Mesenchymal stem cell (in vitro differentiated cells and primary cell): ENCODE data around the gene NOD2.

Experiments
- DNase-seq: peaks from one replicate; pipeline ENCODE4 v3.0.0-alpha.2; 2013
- H2AFZ ChIP-seq: one replicate; pipeline ENCODE4 v1.6.1; 2013; ENCODE audit warnings: low read depth, mild to moderate bottlenecking, control low read depth, inconsistent platforms, low read length, moderate library complexity
- H2AK5ac ChIP-seq: 2 replicates; pipeline ENCODE4 v1.6.1; 2013; ENCODE audit warnings: low read length, moderate library complexity, mild to moderate bottlenecking, inconsistent platforms; ENCODE audit not compliant: severe bottlenecking
- H2BK120ac ChIP-seq: one replicate; pipeline ENCODE4 v1.6.1; 2013; ENCODE audit warnings: low read depth, mild to moderate bottlenecking, inconsistent platforms, low read length, moderate library complexity
- H2BK12ac ChIP-seq, 2 experiments: one replicate each; pipeline ENCODE4 v1.6.1; 2013; ENCODE audit warnings: inconsistent platforms in 2 of 2, low read length in 2 of 2, mild to moderate bottlenecking in 2 of 2, moderate library complexity in 2 of 2, control low read depth in 1 of 2
- H2BK15ac ChIP-seq: one replicate; pipeline ENCODE4 v1.6.1; 2013; ENCODE audit warnings: mild to moderate bottlenecking, low read depth, inconsistent platforms; ENCODE audit not compliant: poor library complexity, severe bottlenecking
- H2BK5ac ChIP-seq: 2 replicates; pipeline ENCODE4 v1.6.1; 2013; ENCODE audit warnings: low read depth, mild to moderate bottlenecking, low read length, control low read depth, inconsistent platforms; ENCODE audit not compliant: poor library complexity, severe bottlenecking
- H3K14ac ChIP-seq, 2 experiments: one replicate each; pipeline ENCODE4 v1.6.1; 2013; ENCODE audit warnings: inconsistent platforms in 2 of 2, low read length in 2 of 2, control low read depth in 1 of 2, mild to moderate bottlenecking in 1 of 2, moderate library complexity in 1 of 2
- H3K18ac ChIP-seq, 2 experiments: one replicate each; pipeline ENCODE4 v1.6.1; 2013; ENCODE audit warnings: inconsistent platforms in 2 of 2, low read length in 2 of 2, control low read depth in 1 of 2, low read depth in 1 of 2, mild to moderate bottlenecking in 1 of 2
- H3K23ac ChIP-seq, 2 experiments: one replicate each; pipeline ENCODE4 v1.6.1; 2013; ENCODE audit warnings: inconsistent platforms in 2 of 2, low read length in 2 of 2, mild to moderate bottlenecking in 2 of 2, moderate library complexity in 2 of 2, control low read depth in 1 of 2
- H3K27ac ChIP-seq: 2 replicates; pipeline ENCODE4 v1.5.1; 2013; ENCODE audit warnings: mild to moderate bottlenecking, moderate library complexity, low read length, control low read depth, inconsistent platforms; ENCODE audit not compliant: poor library complexity, severe bottlenecking
- H3K27me3 ChIP-seq, 2 experiments: 2 replicates each; pipeline versions ENCODE4 v1.6.1 to v1.7.0; 2013; ENCODE audit warnings: low read length in 2 of 2, mild to moderate bottlenecking in 2 of 2, moderate library complexity in 2 of 2, control low read depth in 1 of 2, inconsistent platforms in 1 of 2; ENCODE audit not compliant: control insufficient read depth in 1 of 2, insufficient read depth in 1 of 2
- H3K36me3 ChIP-seq, 2 experiments: 2 replicates each; pipeline versions ENCODE4 v1.6.1 to v1.7.0; 2013; ENCODE audit warnings: low read length in 2 of 2, control low read depth in 1 of 2, inconsistent platforms in 1 of 2, low read depth in 1 of 2, mild to moderate bottlenecking in 1 of 2; ENCODE audit not compliant: insufficient read depth in 2 of 2, control insufficient read depth in 1 of 2
- H3K4ac ChIP-seq, 2 experiments: one replicate each; pipeline ENCODE4 v1.6.1; 2013; ENCODE audit warnings: inconsistent platforms in 2 of 2, low read length in 2 of 2, mild to moderate bottlenecking in 2 of 2, moderate library complexity in 2 of 2, control low read depth in 1 of 2, low read depth in 1 of 2
- H3K4me1 ChIP-seq: 2 replicates; pipeline ENCODE4 v1.6.1; 2013; ENCODE audit warnings: low read depth, low read length, control low read depth; ENCODE audit not compliant: control insufficient read depth, insufficient read depth
- H3K4me2 ChIP-seq: 2 replicates; pipeline ENCODE4 v1.6.1; 2013; ENCODE audit warnings: low read length, mild to moderate bottlenecking, inconsistent platforms; ENCODE audit not compliant: poor library complexity, severe bottlenecking
- H3K4me3 ChIP-seq, 2 experiments: 2 replicates each; pipeline versions ENCODE4 v1.5.1 to v1.7.0; 2013; ENCODE audit warnings: low read length in 2 of 2, mild to moderate bottlenecking in 2 of 2, control low read depth in 1 of 2, low read depth in 1 of 2; ENCODE audit not compliant: insufficient read depth in 1 of 2
- H3K79me1 ChIP-seq: replicated peaks from 2 replicates; pipeline ENCODE4 v1.6.1; 2013; ENCODE audit warnings: mild to moderate bottlenecking, control low read depth, low read length, inconsistent platforms; ENCODE audit not compliant: poor library complexity, severe bottlenecking
- H3K9ac ChIP-seq: 2 replicates; pipeline ENCODE4 v1.7.0; 2013; ENCODE audit warnings: mild to moderate bottlenecking, low read length, moderate library complexity
- H3K9me3 ChIP-seq: 2 replicates; pipeline ENCODE4 v1.7.0; 2013; ENCODE audit warnings: mild to moderate bottlenecking, low read length; ENCODE audit not compliant: control insufficient read depth
- H4K8ac ChIP-seq: one replicate; pipeline ENCODE4 v1.6.1; 2013; ENCODE audit warnings: inconsistent platforms, mild to moderate bottlenecking, low read length, moderate library complexity
- H4K91ac ChIP-seq: one replicate; pipeline ENCODE4 v1.6.1; 2013; ENCODE audit warnings: mild to moderate bottlenecking, low read length, inconsistent platforms
- WGBS: methylation state at CpG from one replicate; pipeline ENCODE4 v1.1.7; 2013; ENCODE audit warnings: mixed read lengths; 5-methylcytosine and 5-hydroxymethylcytosine counted together

Gene NOD2

GRCh38 chr16:50671644-50672260, 21.7 kb upstream of the NOD2 start:
- 56% methylated on average over 2 of the region's 2 CpGs for WGBS
- no peak overlapping the region for H3K23ac ChIP-seq
- H3K4me3 ChIP-seq: no peak overlapping the region
- no peak overlapping the region for H2AFZ ChIP-seq
- no peak overlapping the region for H2BK120ac ChIP-seq
- H3K9ac ChIP-seq: no peak overlapping the region
- peaks cover 0 to 20% of the 10 kb centered on the region in 2 experiments for H3K27me3 ChIP-seq
- no peaks in the 10 kb centered on the region for H3K79me1 ChIP-seq
- H3K18ac ChIP-seq: no peak overlapping the region
- H3K14ac ChIP-seq: no peak overlapping the region
- H3K9me3 ChIP-seq: peaks cover 24% of the 10 kb centered on the region
- H3K4me1 ChIP-seq: no peaks in the 10 kb centered on the region
- H4K8ac ChIP-seq: no peak overlapping the region
- no peaks in the 10 kb centered on the region for H3K36me3 ChIP-seq
- no peak overlapping the region for H3K27ac ChIP-seq
- H2BK5ac ChIP-seq: no peak overlapping the region
- no peak overlapping the region for H3K4ac ChIP-seq
- H2BK12ac ChIP-seq: no peak overlapping the region
- H2BK15ac ChIP-seq: no peak overlapping the region
- H3K4me2 ChIP-seq: no peak overlapping the region
- no peak overlapping the region for H2AK5ac ChIP-seq
- peak; percentile 13 for DNase-seq
- H4K91ac ChIP-seq: no peak overlapping the region

GRCh38 chr16:50673496-50674275, 19.7 kb upstream of the NOD2 start:
- Histone ChIP-seq H3K4me1 (no peaks in the 10 kb centered on the region), H3K27me3 (peaks cover 0 to 21% of the 10 kb centered on the region in 2 experiments), H2BK15ac (no peak overlapping the region), H3K27ac (no peak overlapping the region), H3K23ac (no peak overlapping the region), H3K9ac (no peak overlapping the region), H3K4me2 (no peak overlapping the region), H2AFZ (no peak overlapping the region), H3K4me3 (no peak overlapping the region), H3K4ac (no peak overlapping the region), H4K8ac (no peak overlapping the region), H3K79me1 (no peaks in the 10 kb centered on the region), H2BK12ac (no peak overlapping the region), H3K9me3 (peaks cover 24% of the 10 kb centered on the region), H2BK120ac (no peak overlapping the region), H3K36me3 (no peaks in the 10 kb centered on the region), H2BK5ac (no peak overlapping the region), H4K91ac (no peak overlapping the region), H2AK5ac (no peak overlapping the region), H3K14ac (no peak overlapping the region), H3K18ac (no peak overlapping the region)
- 87% methylated on average over 66 of the region's 70 CpGs for whole genome bisulfite sequencing
- DNase-seq: no peak

- H3K4me3 ChIP-seq: no peak overlapping the region
- H2BK5ac ChIP-seq: no peak overlapping the region
- H3K36me3 ChIP-seq: no peaks in the 10 kb centered on the region
- H3K14ac ChIP-seq: no peak overlapping the region
- no peak overlapping the region for H3K9ac ChIP-seq
- no peak overlapping the region for H3K4ac ChIP-seq
- no peak overlapping the region for H2AK5ac ChIP-seq
- H3K27me3 ChIP-seq: peaks cover 0 to 21% of the 10 kb centered on the region in 2 experiments
- no peak overlapping the region for H3K23ac ChIP-seq
- H4K8ac ChIP-seq: no peak overlapping the region
- H2AFZ ChIP-seq: no peak overlapping the region
- H2BK120ac ChIP-seq: no peak overlapping the region
- 95% methylated on average over 4 of the region's 4 CpGs for WGBS
- no peak for DNase-seq
- no peak overlapping the region for H3K18ac ChIP-seq
- no peak overlapping the region for H2BK12ac ChIP-seq
- no peak overlapping the region for H3K4me2 ChIP-seq
- H4K91ac ChIP-seq: no peak overlapping the region
- H3K79me1 ChIP-seq: no peaks in the 10 kb centered on the region
- H3K9me3 ChIP-seq: peaks cover 24% of the 10 kb centered on the region
- H3K4me1 ChIP-seq: no peaks in the 10 kb centered on the region
- no peak overlapping the region for H3K27ac ChIP-seq
- no peak overlapping the region for H2BK15ac ChIP-seq
These were observed 18.6 kb upstream of the NOD2 start for GRCh38 chr16:50674831-50675230.

GRCh38 chr16:50675686-50676610, 17.5 kb upstream of the NOD2 start:
- Histone ChIP-seq H2BK5ac (no peak overlapping the region), H3K36me3 (no peaks in the 10 kb centered on the region), H2BK120ac (no peak overlapping the region), H4K91ac (no peak overlapping the region), H2AK5ac (no peak overlapping the region), H4K8ac (no peak overlapping the region), H3K4me3 (no peak overlapping the region), H3K9ac (no peak overlapping the region), H3K9me3 (peaks cover 24% of the 10 kb centered on the region), H3K4ac (no peak overlapping the region), H3K23ac (no peak overlapping the region), H3K4me2 (no peak overlapping the region), H3K27ac (no peak overlapping the region), H3K14ac (no peak overlapping the region), H3K27me3 (peaks cover 0 to 21% of the 10 kb centered on the region in 2 experiments), H3K4me1 (no peaks in the 10 kb centered on the region), H3K18ac (no peak overlapping the region), H2BK15ac (no peak overlapping the region), H3K79me1 (no peaks in the 10 kb centered on the region), H2BK12ac (no peak overlapping the region), H2AFZ (no peak overlapping the region)
- 80% methylated on average over 23 of the region's 23 CpGs for WGBS
- no peak for DNase-seq
